Neural progenitor cell (in vitro differentiated cells): ENCODE data around the gene FAM50A. TPM values are rescaled to one million over a fixed set of nuclear protein-coding genes. Genes with fewer than 3 reads are reported as not detected.

Experiments
- DNase-seq: peaks from one replicate; pipeline ENCODE4 v3.0.0-alpha.2; 2016; ENCODE audit warnings: low spot score
- H2AFZ ChIP-seq: fragments of 200-600 bp; sonication (generic); replicated peaks from 2 replicates; pipeline ENCODE4 v1.6.1; 2016; ENCODE audit warnings: antibody characterized with exemption
- H3F3A ChIP-seq: fragments of 200-600 bp; sonication (generic); 2 replicates; pipeline ENCODE4 v1.6.1; 2016; ENCODE audit warnings: antibody characterized with exemption, low read depth
- H3K27ac ChIP-seq: fragments of 200-600 bp; sonication (generic); 2 replicates; pipeline ENCODE4 v1.5.1; 2016; ENCODE audit warnings: mild to moderate bottlenecking
- H3K27me3 ChIP-seq: fragments of 200-600 bp; sonication (generic); 2 replicates; pipeline ENCODE4 v1.6.1; 2016; ENCODE audit warnings: mild to moderate bottlenecking, moderate library complexity
- H3K36me3 ChIP-seq: fragments of 200-600 bp; sonication (generic); 2 replicates; pipeline ENCODE4 v1.5.1; 2016
- H3K4me1 ChIP-seq: fragments of 200-600 bp; sonication (generic); 2 replicates; pipeline ENCODE4 v1.6.1; 2016; ENCODE audit warnings: mixed run types
- H3K4me2 ChIP-seq: fragments of 200-600 bp; sonication (generic); 2 replicates; pipeline ENCODE4 v1.6.1; 2016
- H3K4me3 ChIP-seq: fragments of 200-600 bp; sonication (generic); 2 replicates; pipeline ENCODE4 v1.5.1; 2016
- H3K79me2 ChIP-seq: fragments of 200-600 bp; sonication (generic); 2 replicates; pipeline ENCODE4 v1.6.1; 2016; ENCODE audit warnings: low read depth
- H3K9ac ChIP-seq: fragments of 200-600 bp; sonication (generic); 2 replicates; pipeline ENCODE4 v1.6.1; 2016
- H3K9me3 ChIP-seq: fragments of 200-600 bp; sonication (generic); 2 replicates; pipeline ENCODE4 v1.5.1; 2016; ENCODE audit warnings: low read depth
- H4K20me1 ChIP-seq: fragments of 200-600 bp; sonication (generic); 2 replicates; pipeline ENCODE4 v1.6.1; 2016; ENCODE audit warnings: low read depth
- H3K27ac Mint-ChIP-seq: 3 replicates; pipeline ENCODE4 v1.8.0; 2021; ENCODE audit warnings: mixed read lengths
- H3K27me3 Mint-ChIP-seq: 2 replicates; pipeline ENCODE4 v1.8.0; 2022; ENCODE audit warnings: low read depth, mild to moderate bottlenecking, inconsistent platforms, moderate library complexity, mixed read lengths; ENCODE audit not compliant: insufficient read depth
- H3K36me3 Mint-ChIP-seq: 3 replicates; pipeline ENCODE4 v1.8.0; 2021; ENCODE audit warnings: mixed read lengths
- H3K4me1 Mint-ChIP-seq: 3 replicates; pipeline ENCODE4 v1.8.0; 2021; ENCODE audit warnings: mixed read lengths
- H3K4me3 Mint-ChIP-seq: 3 replicates; pipeline ENCODE4 v1.8.0; 2021; ENCODE audit warnings: mild to moderate bottlenecking, moderate library complexity, mixed read lengths
- H3K9me3 Mint-ChIP-seq: 3 replicates; pipeline ENCODE4 v1.8.0; 2020; ENCODE audit warnings: mixed read lengths
- EZH2 ChIP-seq: fragments of 200-600 bp; sonication (generic); IDR thresholded peaks from 2 replicates; pipeline ENCODE4 v1.6.1; 2017; ENCODE audit warnings: antibody characterized with exemption, mild to moderate bottlenecking, moderate library complexity
- EZH2phosphoT487 ChIP-seq: fragments of 200-600 bp; sonication (generic); IDR thresholded peaks from 2 replicates; pipeline ENCODE4 v1.6.1; 2017; ENCODE audit warnings: antibody characterized with exemption
- total RNA-seq: library from RNA; depleted of rRNA; stranded (reverse); fragments of >200 nt; gene quantifications from 2 replicates; pipeline ENCODE4 v1.2.3, GENCODE V29; 2015; ENCODE audit warnings: low replicate concordance
- TF ChIP-seq, protein P1 (sequence below): fragments of 200-600 bp; sonication (generic); IDR thresholded peaks from 2 replicates; pipeline ENCODE4 v1.5.1; 2017; ENCODE audit warnings: antibody characterized with exemption, mild to moderate bottlenecking

FAM50A gene
- total RNA-seq, 1 donor from 2014 or later: 30.4 TPM

- TF ChIP-seq EZH2 (no peak), EZH2phosphoT487 (no peak)
- TF ChIP-seq, protein P1, sequence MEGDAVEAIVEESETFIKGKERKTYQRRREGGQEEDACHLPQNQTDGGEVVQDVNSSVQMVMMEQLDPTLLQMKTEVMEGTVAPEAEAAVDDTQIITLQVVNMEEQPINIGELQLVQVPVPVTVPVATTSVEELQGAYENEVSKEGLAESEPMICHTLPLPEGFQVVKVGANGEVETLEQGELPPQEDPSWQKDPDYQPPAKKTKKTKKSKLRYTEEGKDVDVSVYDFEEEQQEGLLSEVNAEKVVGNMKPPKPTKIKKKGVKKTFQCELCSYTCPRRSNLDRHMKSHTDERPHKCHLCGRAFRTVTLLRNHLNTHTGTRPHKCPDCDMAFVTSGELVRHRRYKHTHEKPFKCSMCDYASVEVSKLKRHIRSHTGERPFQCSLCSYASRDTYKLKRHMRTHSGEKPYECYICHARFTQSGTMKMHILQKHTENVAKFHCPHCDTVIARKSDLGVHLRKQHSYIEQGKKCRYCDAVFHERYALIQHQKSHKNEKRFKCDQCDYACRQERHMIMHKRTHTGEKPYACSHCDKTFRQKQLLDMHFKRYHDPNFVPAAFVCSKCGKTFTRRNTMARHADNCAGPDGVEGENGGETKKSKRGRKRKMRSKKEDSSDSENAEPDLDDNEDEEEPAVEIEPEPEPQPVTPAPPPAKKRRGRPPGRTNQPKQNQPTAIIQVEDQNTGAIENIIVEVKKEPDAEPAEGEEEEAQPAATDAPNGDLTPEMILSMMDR: no peak
- no peak overlapping the region for H3K27ac Mint-ChIP-seq
- peaks cover 11% of the 10 kb centered on the region for H3K36me3 Mint-ChIP-seq
- no peak overlapping the region for H3K4me3 Mint-ChIP-seq
- Histone ChIP-seq H3K9ac (no peak overlapping the region), H3K9me3 (no peaks in the 10 kb centered on the region), H3K4me1 (no peaks in the 10 kb centered on the region), H3K27me3 (no peaks in the 10 kb centered on the region), H2AFZ (no peak overlapping the region), H4K20me1 (no peaks in the 10 kb centered on the region), H3K36me3 (no peaks in the 10 kb centered on the region), H3K4me2 (no peak overlapping the region), H3K79me2 (peaks cover 3% of the 10 kb centered on the region), H3K4me3 (no peak overlapping the region), H3F3A (no peaks in the 10 kb centered on the region), H3K27ac (no peak overlapping the region)
- peaks cover 20% of the 10 kb centered on the region for H3K9me3 Mint-ChIP-seq
- no peaks in the 10 kb centered on the region for H3K4me1 Mint-ChIP-seq
- no peak for DNase-seq
- peaks cover 15% of the 10 kb centered on the region for H3K27me3 Mint-ChIP-seq
Observed at GRCh38 chrX:154450312-154450711, 6.4 kb downstream of the FAM50A start.

DNA sequence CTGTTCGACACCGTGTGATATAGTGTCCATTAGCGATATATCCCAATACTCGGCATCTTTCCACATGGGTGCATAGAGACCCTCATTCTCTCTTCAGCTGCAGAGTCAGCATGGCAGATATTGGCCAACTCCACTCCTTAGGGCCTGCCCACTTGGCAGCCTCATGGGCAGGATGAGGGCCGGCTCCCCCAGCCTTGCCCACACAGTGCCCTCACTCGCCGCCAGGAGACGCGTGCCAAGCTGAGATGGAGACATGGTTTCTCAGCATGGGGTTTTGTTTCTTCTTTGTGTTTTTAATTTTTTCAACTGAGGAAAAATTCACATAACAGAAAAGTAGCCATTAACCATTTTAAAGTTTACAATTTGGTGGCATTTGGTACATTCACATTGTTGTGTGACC, 8.9 kb downstream of the FAM50A start:
- peaks cover 19% of the 10 kb centered on the region for H3K9me3 Mint-ChIP-seq
- Histone ChIP-seq H3K27me3 (no peaks in the 10 kb centered on the region), H3K79me2 (no peaks in the 10 kb centered on the region), H3K4me3 (no peak overlapping the region), H3K4me1 (no peaks in the 10 kb centered on the region), H3K36me3 (no peaks in the 10 kb centered on the region), H3K27ac (no peak overlapping the region), H3F3A (peaks cover 6% of the 10 kb centered on the region), H3K9ac (no peak overlapping the region), H4K20me1 (no peaks in the 10 kb centered on the region), H2AFZ (no peak overlapping the region), H3K4me2 (no peak overlapping the region), H3K9me3 (no peaks in the 10 kb centered on the region)
- H3K4me3 Mint-ChIP-seq: no peak overlapping the region
- no peak for DNase-seq
- peaks cover 10% of the 10 kb centered on the region for H3K36me3 Mint-ChIP-seq
- no peak overlapping the region for H3K27ac Mint-ChIP-seq
- TF ChIP-seq EZH2: no peak
- no peak for TF ChIP-seq EZH2phosphoT487
- TF ChIP-seq, protein P1: no peak
- H3K27me3 Mint-ChIP-seq: peaks cover 18% of the 10 kb centered on the region
- peaks cover 3% of the 10 kb centered on the region for H3K4me1 Mint-ChIP-seq

- H3K4me3 ChIP-seq: peak overlapping the region; percentile 68
- peaks cover 21% of the 10 kb centered on the region for H3K27me3 Mint-ChIP-seq
- peaks cover 10% of the 10 kb centered on the region for H4K20me1 ChIP-seq
- no peak overlapping the region for H2AFZ ChIP-seq
- no peak overlapping the region for H3K9ac ChIP-seq
- H3K4me1 Mint-ChIP-seq: peaks cover 3% of the 10 kb centered on the region
- TF ChIP-seq EZH2: no peak
- no peak for TF ChIP-seq EZH2phosphoT487
- TF ChIP-seq, protein P1: no peak
- no peak overlapping the region for H3K27ac ChIP-seq
- H3K27ac Mint-ChIP-seq: peak overlapping the region; percentile 65
- H3K9me3 ChIP-seq: no peaks in the 10 kb centered on the region
- peaks cover 7% of the 10 kb centered on the region for H3K36me3 Mint-ChIP-seq
- H3K4me3 Mint-ChIP-seq: peak overlapping the region; percentile 95
- no peaks in the 10 kb centered on the region for H3K36me3 ChIP-seq
- peaks cover 7% of the 10 kb centered on the region for H3K79me2 ChIP-seq
- peaks cover 6% of the 10 kb centered on the region for H3K4me1 ChIP-seq
- H3K9me3 Mint-ChIP-seq: peaks cover 22% of the 10 kb centered on the region
- no peaks in the 10 kb centered on the region for H3K27me3 ChIP-seq
- H3F3A ChIP-seq: peaks cover 6% of the 10 kb centered on the region
- DNase-seq: peak; percentile 71
- H3K4me2 ChIP-seq: peak overlapping the region; percentile 55
Observed at GRCh38 chrX:154457491-154458115, 13.7 kb downstream of the FAM50A start.
